ENCODE results near the gene RAP1A.
A peak's percentile ranks its signal among the peaks of the same experiment; 100 is the strongest.

Gene RAP1A

DNA sequence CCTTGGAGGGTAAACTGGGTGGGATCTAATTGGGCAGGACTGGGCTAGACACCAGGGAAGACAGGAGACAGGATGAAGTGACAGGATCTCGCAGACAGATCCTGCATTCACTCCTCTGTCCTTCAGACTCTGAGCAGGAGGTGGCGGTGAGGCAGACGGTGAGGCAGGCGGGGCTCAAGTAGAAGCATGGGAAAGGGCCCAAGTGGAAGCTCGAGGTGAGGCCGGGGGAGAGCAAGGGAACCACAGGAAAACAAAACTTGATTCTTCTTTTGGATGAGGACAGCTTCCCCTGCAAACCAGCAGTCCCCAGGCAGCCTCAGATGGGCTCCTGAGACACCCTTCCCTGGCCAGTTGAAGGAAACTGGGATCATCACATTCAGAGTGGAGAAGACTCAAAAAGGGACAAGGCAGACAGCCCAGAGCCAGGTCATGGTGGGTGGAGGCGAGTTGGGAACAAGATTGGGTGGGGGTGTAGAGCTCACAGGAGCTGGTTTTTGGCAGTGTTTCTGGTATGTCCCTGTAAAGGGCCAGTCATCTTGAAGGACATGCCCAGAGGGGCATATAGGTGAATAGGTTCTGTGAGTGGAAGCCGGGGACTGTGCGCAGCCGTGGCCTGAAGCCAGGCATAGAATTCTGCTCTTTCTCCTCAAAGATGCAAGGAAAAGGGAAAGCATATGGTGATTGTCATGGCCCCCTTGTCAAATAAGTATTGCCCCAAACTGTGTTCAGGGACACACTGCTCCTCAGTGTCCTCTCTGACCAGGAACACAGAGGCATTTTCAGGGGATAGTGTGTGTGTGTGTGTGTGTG, 101.6 kb downstream of the RAP1A start:
- no peak for DNase-seq

DNA sequence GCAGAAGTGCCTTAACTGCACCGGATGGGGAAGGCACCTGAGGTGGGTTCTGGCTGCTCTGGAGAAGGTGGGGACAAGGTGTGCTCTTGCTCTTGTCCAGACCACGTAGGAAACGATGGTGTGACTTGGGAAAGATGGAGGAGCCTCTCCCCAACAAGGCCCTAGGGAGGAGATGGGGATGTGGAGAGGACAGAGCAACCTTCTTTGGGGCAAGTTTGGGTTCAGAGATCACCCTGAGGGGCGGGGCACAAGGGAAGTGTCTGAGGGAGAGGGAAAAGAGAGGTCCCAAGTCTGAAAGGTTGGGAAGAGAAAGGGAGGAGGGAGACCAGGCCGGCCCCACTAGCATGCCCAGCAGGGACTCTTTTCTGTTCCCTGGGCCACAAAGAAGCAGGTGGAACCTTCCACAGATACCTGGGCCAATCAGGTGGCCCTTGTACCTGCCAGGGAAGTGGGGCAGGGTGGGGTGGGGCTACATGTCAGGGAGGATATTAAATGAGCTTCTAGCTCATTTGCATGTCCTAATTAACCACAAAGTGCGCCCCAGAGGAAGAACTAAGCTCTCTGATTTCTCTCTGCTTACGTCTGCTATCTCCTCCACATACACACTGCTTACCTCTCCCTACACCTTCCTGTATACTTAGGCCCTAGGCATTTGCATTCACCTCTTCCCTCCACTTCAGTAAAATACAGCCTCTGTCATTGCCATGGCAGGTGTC, 103.7 kb downstream of the RAP1A start:
- no peak for DNase-seq

DNA sequence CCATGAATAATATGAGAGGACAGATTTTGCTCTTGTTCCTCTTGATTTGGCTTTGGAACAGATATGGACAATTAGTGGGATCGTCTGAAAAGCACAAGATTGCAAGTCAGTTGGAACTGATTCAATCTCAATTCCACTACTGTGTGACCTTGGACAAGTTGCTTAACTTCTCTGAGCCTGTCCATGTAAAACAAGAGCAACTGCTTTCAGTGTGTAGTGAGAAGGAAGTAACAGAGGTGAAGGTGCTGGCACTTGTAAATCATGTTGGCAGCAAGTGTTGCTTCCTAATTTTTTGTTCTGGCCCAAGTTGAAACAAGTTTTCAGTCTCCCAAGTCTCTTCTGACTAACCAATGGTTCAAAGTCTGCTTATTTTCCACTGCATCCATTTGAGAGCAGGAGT, 104.3 kb downstream of the RAP1A start:
- DNase-seq: no peak

DNA sequence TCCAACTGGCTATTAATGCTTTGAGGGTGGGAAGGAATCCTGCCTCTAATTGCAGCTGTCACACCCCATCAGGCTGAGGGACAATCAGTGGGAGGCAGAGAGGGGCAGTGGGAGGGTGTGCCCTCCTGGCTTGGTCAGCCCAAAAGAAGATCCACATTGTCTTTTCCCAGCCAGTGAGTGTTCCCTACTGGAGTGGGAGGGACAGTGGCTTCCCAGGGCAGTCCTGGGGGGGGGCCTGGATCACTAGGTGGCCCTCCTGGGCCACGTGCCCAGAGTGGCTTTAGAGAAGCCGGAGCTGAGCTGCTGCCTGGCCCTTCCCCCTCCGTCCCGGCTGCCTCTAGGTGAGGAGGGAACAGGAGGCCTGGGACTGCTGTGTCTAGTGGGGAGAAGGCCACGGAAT, 105.6 kb downstream of the RAP1A start:
- DNase-seq: no peak

DNA sequence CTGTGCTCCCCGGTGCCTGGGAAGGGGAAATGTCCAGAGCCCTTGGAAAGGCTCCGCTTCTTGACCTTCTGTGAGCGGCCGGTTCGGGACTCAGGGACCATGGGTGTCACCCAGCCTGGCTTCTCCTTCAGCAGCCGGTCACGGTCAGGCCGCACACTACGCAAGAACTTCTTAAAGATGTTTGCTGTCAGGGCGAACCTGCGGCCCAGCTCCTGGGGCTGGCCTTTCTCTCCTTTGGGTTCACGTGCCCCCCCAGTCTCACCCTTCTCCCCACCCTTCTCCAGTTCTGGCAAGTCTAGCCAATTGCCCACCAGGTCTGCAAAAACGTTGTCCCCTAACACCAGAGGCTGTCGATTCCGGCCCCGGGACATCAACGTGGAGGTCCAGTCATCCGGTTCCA, 107.5 kb downstream of the RAP1A start:
- no peak for DNase-seq

DNA sequence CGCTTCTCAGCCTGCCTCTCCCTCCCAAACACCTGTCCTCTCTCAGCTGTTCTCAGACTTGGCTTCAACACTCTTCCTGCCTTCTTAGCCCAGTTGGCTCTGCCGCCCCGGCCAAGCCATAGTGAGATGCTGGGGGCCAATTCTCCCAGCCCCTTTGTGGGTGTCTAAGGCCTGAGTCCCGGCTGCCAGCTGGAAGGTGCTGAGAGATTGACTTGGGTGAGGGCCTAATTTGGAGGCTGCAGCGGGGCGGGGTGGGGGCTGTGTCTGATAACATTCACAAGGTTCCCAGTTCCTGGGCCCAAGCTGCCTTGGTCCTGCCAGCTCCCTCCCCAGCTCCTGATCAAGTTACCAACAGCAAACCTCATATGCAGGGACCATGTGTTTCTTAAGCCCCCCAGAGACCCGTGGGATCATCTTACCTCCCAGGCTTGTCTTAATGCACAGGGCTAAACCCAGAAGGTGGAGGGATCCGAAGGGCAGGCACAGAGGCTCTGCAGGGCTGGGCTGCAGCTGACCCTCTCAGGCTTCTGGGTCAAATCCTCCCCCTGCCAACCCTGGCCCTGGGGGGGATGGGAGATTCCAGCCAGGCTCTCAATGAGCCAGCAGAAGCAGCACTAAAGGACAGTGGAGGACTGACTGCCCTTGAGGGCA, 109.8 kb downstream of the RAP1A start:
- DNase-seq: no peak

DNA sequence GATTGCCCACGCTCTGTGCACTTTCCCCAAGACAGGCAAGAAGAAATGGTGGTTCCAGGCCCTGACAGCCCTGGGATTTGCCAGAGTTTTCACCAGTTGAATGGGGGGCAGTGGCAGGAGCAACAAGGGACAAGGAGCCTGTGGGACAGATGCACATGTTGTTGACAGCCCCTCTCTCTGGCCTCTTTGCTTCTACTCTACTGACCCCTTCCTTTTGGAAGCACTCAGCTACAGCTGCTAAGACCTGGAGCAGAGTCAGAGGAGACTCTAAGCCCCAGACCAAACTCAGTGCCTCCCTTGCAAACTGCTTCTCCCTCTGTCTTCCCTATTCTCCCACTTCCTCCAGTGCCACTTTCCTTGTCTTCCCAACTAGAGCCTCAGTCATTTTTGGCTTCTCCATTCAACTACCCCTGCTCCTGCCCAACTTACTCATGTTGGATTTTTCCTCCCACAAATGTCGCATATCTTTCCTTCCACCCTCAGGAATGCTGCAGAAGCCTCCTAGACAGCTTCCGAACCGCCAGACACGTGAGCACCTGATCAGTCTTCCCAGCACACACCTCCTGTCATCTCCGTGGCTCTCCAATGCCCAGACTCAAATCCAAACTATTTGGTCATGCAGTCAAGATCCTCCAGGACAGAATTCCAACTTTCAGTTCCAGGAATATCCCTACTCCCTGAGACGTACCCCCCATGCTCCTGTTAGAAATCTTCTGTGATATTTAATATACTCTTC, 110.5 kb downstream of the RAP1A start:
- DNase-seq: no peak

DNA sequence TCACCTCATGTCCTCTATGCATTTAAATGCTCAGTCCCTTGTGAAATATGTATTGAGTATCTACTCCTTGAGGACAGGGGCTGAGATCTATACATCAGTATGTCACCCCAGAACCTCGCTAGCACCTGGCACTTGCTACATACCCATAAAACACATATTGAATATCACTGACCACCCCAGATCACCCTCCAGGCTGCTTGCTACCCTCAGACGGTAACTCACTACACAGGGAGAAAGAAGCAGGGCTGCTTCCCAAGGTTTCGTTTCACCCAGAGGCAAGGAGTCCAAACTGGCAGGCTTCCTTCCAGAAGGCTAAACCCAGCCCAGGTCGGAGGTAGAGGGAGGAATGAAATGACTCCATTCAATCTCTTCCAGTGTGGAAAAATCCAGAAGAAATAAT, 111.1 kb downstream of the RAP1A start:
- DNase-seq: no peak

DNA sequence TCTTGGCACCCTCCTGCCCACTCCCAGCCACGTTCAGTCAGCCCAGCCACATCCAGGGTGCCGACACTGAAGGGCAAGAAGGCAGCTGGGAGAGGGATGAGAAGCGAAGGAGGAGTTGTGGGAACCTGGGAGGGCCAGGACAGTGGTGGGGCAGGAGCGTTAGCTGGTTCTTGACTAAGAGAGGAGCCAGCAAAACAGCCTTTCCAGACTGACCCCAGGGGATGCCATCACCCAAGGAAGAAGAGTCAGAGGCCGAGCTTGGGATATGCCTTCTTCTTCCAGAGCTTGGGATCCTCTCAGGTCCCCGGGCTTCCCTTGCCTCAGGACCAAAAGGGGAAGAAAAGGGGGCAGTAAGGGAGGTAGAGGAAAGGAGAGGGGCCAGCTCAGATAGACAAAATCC, 112.4 kb downstream of the RAP1A start:
- no peak for DNase-seq

DNA sequence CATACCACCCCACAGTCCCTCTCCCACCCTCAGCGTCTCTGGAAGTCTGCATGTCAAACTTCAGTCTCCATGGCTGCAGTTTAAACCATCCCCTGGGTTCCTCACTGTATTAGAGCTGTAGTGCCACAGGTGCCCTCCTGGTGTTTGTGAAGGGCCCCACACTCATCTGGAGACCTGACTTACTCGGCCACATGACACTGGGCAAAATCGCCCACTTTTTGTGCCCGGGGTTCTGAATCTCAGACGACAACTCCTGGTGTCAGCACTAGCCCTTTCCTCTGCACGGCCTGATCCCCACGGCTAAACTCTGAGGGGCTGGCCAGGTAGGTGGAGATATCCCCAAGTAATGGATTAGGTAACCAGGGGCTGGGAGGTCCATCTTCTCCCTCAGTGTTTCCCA, 113.1 kb downstream of the RAP1A start:
- no peak for DNase-seq

DNA sequence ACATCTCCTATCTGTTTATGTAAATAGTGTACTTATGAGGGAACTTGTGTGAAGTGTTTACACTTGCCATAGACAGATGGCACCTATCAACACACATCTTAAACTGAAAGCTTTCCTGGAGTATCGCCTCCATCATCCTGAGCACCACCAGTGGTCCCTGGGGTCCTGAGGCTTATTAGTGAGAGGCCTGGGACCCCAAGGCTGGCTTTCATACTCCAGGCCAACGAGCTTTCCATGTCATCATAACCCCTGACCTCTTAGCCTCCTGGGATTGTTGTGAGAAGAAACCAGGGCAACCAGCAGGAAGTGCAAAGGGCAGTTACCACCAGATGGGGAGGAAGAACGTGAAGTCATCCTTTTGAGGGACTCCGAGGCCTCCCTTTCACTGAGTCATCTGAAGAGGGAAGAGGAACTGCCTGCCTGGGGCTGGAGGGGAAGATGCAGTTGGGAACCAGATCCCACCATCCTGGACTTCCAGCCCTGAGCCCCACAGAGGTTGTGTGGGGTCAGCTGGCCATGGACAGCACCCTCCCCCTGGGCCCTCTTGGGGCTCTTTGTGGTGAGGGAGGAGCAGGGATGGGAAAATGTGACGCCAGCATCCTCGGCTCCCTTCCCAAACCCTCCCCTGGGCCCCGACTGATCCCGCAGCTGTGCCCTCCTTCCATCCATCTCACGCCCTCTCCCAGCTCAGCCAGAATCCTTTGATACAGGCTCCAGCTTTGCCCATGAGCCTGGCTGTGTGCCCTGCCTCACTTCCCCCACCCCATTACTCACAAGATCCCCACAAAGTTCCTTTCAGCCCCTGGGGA, 113.8 kb downstream of the RAP1A start:
- no peak for DNase-seq

DNA sequence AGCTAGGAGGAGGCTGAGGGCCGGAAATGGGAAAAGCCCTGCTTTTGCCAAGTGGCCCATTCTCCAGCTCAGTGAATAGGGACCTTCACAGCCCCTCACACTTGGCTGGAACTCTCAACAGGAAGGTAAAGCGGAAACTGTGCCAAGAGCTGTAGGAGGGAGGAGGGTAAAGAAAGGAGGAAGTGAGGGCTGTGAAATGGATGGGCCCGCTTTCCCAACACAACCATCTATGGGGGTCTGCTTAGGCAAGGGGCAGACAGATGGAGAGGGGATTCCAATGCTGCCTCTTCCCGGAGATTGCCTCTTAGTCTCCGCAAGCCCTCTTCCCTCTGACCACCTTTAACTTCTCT, 114.4 kb downstream of the RAP1A start:
- no peak for DNase-seq

DNA sequence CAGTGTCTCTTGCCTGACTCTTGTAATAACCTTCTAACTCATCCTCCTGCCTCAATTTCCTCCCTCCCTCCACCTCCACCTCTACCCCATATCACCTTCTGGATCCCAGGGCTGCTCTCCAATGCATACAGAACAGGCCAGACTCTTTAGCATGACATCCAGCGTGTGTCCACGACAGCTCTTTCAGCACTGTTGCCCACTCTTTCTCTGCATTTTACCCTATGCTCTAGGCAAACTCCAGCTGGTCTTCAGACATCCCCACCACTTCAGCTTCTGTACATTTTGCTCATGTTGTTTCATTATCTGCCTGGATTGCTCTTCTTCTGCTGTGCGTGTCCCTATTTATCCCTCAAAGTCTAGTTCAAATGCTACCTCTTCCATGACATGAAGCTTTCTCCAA, 114.8 kb downstream of the RAP1A start:
- no peak for DNase-seq

DNA sequence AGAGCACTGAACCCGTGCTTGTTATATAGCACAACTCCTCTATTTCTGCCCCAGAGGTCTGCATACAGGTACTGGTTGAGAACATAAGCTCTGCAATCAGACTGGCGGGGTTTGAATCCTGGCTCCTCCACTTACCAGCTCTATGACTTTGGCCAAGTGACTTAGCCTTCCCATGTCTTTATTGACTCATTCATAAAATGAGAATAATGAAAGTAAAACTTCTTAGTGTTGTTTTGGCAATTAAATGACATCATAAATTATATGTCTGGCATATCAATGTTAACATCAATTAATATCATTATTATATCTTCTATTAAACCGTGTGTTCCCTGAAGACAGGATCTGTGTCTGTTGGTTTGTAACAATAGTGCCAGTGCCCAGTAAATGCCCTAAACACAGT, 115.3 kb downstream of the RAP1A start:
- DNase-seq: no peak

DNA sequence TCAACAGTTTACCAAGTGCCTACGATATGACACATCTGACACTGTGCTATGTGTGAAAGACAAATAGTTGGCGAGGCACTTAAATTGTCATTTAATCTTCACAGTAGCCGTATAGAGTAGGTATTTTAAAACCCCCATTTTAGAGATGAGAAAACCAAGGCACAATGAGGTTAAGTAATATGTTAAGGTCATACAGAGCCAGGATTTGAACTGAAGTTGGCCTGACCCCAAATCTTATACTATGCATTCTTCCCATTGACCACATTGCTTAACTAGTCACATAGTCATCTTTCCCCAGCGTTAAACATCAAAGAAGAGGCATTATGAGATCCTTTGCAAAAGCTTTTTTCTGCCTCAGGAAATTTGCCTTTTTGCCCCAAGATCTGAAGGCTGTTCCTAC, 115.7 kb downstream of the RAP1A start:
- DNase-seq: no peak

DNA sequence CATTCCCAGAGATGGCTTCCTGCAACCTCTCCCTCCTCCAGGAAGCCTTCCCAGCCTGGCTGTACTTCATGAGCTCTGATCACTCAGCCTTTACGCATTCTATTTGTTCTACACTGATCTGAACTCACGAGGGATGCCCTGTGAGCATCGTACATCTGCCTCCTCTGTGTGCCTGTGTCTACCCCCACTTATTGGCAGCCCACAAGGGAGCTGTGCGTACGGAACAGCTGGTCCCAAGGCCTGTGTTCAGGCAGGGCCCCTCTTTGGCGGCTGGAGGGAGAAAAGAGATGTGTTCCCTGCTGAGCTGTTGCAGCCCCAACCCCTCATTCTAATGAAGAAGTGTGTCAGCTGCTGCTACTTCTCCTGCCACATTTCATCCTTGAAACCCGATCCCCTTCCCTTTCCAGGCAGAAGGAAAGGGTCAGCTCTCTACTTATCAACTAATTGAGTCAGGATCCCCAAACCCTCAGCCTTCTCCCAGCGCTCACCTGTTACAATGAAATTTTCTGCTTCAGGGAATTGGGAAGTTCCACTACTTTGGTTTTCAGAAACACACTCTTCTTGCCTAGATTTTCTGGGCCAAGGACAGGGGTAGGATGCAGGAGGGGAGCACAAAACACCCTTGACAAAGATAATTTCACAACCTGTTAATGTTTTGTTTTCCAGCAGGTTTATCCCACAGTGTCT, 116.4 kb downstream of the RAP1A start:
- no peak for DNase-seq

DNA sequence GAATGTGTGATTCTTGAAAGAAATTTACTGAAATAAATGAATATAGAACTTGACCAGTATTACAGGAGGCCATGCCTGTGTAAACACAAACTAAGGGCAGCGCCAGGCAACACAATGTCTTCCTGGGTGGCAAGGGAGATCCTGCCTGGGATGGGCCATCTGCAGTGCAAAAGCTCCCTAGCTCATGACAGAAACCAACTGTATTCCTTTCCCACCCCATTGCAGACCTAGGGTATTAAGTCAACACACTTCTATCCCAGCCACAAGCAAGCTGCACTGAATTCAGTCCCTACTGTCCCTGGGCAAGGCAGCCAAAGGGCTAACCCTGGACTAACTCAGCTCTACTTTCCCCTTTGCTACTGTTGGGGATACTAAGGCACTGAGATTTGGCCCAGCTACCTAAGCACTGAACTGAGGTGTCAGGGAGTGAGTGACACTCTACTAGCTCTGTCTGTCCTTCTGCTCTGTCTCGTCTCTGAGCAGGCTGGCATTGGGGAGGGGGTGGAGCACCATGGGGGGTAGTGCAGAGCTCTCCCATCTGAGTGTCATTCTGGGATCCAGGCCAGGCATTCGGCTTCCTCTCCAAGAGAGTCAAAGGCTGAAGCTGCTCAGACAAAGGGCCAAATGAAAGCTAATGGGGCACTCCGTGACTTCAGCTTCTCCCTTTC, 117.1 kb downstream of the RAP1A start:
- DNase-seq: no peak

DNA sequence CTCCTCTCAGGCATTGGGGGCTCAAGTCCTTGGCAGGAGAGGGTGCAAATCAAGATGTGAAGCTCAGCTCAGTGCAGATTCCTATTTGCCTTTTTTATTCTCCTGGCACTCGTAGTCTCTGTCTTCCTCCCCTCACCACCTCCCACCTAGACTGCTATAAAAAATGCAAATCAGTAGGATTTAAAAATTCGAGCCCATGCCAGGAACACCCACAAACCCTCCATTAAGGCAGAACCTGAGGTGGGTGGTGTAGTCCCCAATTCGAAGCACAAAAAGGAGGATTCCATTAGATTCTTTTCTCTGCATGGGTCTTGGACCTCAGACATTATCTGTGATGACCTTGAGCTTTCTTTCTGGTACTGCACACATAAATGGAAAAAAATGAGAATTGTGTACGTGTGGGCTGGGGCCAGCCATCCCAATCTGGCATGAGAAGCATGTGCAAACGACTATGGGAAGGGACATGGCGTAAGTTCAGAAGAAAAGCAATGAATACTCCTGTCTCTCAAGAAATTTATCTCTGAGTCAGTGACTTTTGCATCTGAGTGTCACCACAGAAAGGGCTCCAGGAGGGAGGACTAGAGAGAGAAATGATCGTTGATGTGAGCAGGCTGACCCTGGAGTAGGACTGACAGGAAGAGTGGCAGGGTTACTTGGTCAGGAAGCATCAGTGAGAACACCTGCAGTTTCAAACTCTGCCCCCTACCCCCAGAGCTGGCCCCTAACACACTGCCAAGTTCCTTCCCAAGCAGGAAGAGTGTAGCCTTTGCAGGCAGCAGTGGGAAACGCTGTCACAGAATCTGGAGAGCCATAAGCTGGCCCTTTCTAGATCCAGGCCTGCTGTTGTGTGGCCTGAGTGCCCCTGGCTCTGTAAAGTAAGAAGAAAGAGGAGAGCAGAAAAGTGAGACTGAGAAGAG, 117.9 kb downstream of the RAP1A start:
- DNase-seq: no peak

DNA sequence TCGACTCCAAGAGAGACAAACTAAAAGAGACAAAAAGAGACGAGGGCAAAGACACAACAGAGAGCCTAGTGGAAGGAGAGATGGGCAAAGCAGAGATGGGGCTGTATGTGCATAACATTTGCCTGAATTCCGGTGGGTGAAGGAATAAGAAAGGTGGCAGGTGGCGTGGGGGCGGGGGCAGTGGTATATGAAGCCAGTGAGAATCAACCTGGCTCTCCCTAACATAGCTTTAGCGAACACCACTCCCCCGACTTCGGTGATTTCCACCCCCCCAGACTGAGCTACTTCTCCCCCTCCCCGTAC, 118.5 kb downstream of the RAP1A start:
- no peak for DNase-seq

DNA sequence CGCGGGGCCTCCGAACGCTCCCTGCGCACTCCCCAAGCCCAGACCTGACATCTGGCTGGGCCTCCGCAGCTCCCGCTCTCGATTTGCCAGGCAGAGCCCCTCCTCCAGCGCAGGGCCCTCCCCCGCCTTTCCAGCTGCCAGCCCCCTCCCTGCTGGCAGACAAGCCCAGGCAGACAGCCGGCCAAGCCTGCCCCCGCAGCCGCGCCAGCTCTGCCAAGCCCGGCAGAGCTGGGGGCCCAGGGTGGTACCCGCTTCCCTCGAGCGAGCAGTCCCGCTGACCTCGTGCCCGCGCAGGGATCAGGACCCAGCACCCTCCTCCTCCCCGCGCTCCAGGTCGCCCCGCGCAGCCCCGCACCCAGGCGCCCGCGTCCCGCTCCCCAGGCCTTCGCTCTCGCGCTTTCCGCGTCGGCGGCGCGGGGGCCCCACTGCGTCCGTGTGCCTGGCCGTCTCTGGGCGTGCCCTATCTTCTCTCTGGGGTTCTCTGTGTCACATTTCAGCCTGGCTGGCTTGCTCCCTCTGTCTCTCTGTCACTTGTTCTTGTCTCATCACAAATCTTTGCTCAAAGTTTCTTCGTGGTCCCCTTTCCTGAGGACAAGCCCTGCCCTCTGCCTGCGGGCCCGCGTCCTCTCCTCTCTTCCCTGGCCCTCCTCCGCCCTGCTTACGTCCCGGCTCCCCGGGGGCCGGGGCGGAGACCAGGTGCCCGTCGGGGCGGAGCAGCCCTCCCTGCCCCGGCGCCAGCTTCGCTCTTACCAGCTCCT, 119.0 kb downstream of the RAP1A start:
- peak; percentile 41 for DNase-seq

Measured in activated gamma-delta T cell (primary cell).